ENCODE measurements around the gene CXCR5.
A peak's percentile ranks its signal among the peaks of the same experiment; 100 is the strongest.

CXCR5 gene

GRCh38 chr11:118911113-118911879, 27.6 kb downstream of the CXCR5 start:
- Histone ChIP-seq H3K36me3 (ENCODE audit: insufficient read depth, low read length) (peaks cover 2% of the 10 kb centered on the region; the same call in 1 of the 2 replicates), H3K9me3 (ENCODE audit: low read depth, low read length) (no peaks in the 10 kb centered on the region), H3K4me3 (peak overlapping the region; percentile 70), H3K9ac (ENCODE audit: insufficient read length) (peak overlapping the region; percentile 81), H3K27ac (peak overlapping the region; percentile 98)
- no peak for DNase-seq (ENCODE audit: low read depth, low spot score)
- no peak for TF ChIP-seq EZH2 (IDR thresholded peaks at IDR 0.05)

GRCh38 chr11:118911880-118912741, 28.4 kb downstream of the CXCR5 start:
- Histone ChIP-seq H3K4me3 (peak overlapping the region; percentile 70), H3K36me3 (ENCODE audit: insufficient read depth, low read length) (no peaks in the 10 kb centered on the region), H3K9ac (ENCODE audit: insufficient read length) (peak overlapping the region; percentile 81), H3K9me3 (ENCODE audit: low read depth, low read length) (no peaks in the 10 kb centered on the region), H3K27ac (peak overlapping the region; percentile 98)
- TF ChIP-seq POLR2AphosphoS5 (IDR thresholded peaks at IDR 0.05; ENCODE audit: borderline replicate concordance, low read depth, low read length) (no peak), FOXP2 (optimal IDR thresholded peaks at IDR 0.05; ENCODE audit: control extremely low read depth, extremely low read length, insufficient read depth) (no peak), EZH2 (IDR thresholded peaks at IDR 0.05) (no peak)
- DNase-seq (ENCODE audit: low read depth, low spot score): no peak

- Histone ChIP-seq H3K9me3 (ENCODE audit: low read depth, low read length) (no peaks in the 10 kb centered on the region), H3K9ac (ENCODE audit: insufficient read length) (no peak overlapping the region), H3K36me3 (ENCODE audit: insufficient read depth, low read length) (no peaks in the 10 kb centered on the region), H3K27ac (peak overlapping the region; percentile 98), H3K4me3 (no peak overlapping the region)
- no peak for DNase-seq (ENCODE audit: low read depth, low spot score)
- TF ChIP-seq EZH2 (IDR thresholded peaks at IDR 0.05) (no peak), FOXP2 (optimal IDR thresholded peaks at IDR 0.05; ENCODE audit: control extremely low read depth, extremely low read length, insufficient read depth) (no peak), POLR2AphosphoS5 (IDR thresholded peaks at IDR 0.05; ENCODE audit: borderline replicate concordance, low read depth, low read length) (no peak)
Observed at GRCh38 chr11:118912742-118913410, 29.2 kb downstream of the CXCR5 start.

- Histone ChIP-seq H3K27ac (peak overlapping the region; percentile 98), H3K4me3 (no peak overlapping the region), H3K9me3 (ENCODE audit: low read depth, low read length) (no peaks in the 10 kb centered on the region), H3K9ac (ENCODE audit: insufficient read length) (no peak overlapping the region), H3K36me3 (ENCODE audit: insufficient read depth, low read length) (no peaks in the 10 kb centered on the region)
- DNase-seq (ENCODE audit: low read depth, low spot score): no peak
- TF ChIP-seq EZH2 (IDR thresholded peaks at IDR 0.05) (no peak), POLR2AphosphoS5 (IDR thresholded peaks at IDR 0.05; ENCODE audit: borderline replicate concordance, low read depth, low read length) (no peak)
Observed at GRCh38 chr11:118913411-118914125, 29.9 kb downstream of the CXCR5 start.

- TF ChIP-seq EZH2 (IDR thresholded peaks at IDR 0.05): no peak
- TF ChIP-seq FOXP2 (optimal IDR thresholded peaks at IDR 0.05; ENCODE audit: control extremely low read depth, extremely low read length, insufficient read depth): no peak
- TF ChIP-seq POLR2AphosphoS5 (IDR thresholded peaks at IDR 0.05; ENCODE audit: borderline replicate concordance, low read depth, low read length): no peak
- no peak overlapping the region for H3K9ac ChIP-seq (ENCODE audit: insufficient read length)
- no peak for DNase-seq (ENCODE audit: low read depth, low spot score)
- H3K4me3 ChIP-seq: no peak overlapping the region
- peak overlapping the region; percentile 85 for H3K27ac ChIP-seq
- H3K9me3 ChIP-seq (ENCODE audit: low read depth, low read length): no peaks in the 10 kb centered on the region
- no peaks in the 10 kb centered on the region for H3K36me3 ChIP-seq (ENCODE audit: insufficient read depth, low read length)
Observed at GRCh38 chr11:118914178-118914918, 30.7 kb downstream of the CXCR5 start.

- Histone ChIP-seq H3K27ac (peak overlapping the region; percentile 85), H3K36me3 (ENCODE audit: insufficient read depth, low read length) (no peaks in the 10 kb centered on the region), H3K9me3 (ENCODE audit: low read depth, low read length) (no peaks in the 10 kb centered on the region), H3K9ac (ENCODE audit: insufficient read length) (no peak overlapping the region), H3K4me3 (no peak overlapping the region)
- TF ChIP-seq EZH2 (IDR thresholded peaks at IDR 0.05): no peak
- no peak for TF ChIP-seq FOXP2 (optimal IDR thresholded peaks at IDR 0.05; ENCODE audit: control extremely low read depth, extremely low read length, insufficient read depth)
- TF ChIP-seq POLR2AphosphoS5 (IDR thresholded peaks at IDR 0.05; ENCODE audit: borderline replicate concordance, low read depth, low read length): no peak
- DNase-seq (ENCODE audit: low read depth, low spot score): no peak
Observed at GRCh38 chr11:118914987-118915386, 31.3 kb downstream of the CXCR5 start.

- Histone ChIP-seq H3K9ac (ENCODE audit: insufficient read length) (no peak overlapping the region), H3K9me3 (ENCODE audit: low read depth, low read length) (no peaks in the 10 kb centered on the region), H3K27ac (peak overlapping the region; percentile 85), H3K4me3 (no peak overlapping the region), H3K36me3 (ENCODE audit: insufficient read depth, low read length) (no peaks in the 10 kb centered on the region)
- TF ChIP-seq POLR2AphosphoS5 (IDR thresholded peaks at IDR 0.05; ENCODE audit: borderline replicate concordance, low read depth, low read length) (no peak), EZH2 (IDR thresholded peaks at IDR 0.05) (no peak), FOXP2 (optimal IDR thresholded peaks at IDR 0.05; ENCODE audit: control extremely low read depth, extremely low read length, insufficient read depth) (no peak)
- no peak for DNase-seq (ENCODE audit: low read depth, low spot score)
Observed at GRCh38 chr11:118915396-118915795, 31.7 kb downstream of the CXCR5 start.
